Spleen (tissue), 11 donors: ENCODE results near the gene MBOAT7. TPM values are rescaled to one million over a fixed set of nuclear protein-coding genes. Genes with fewer than 3 reads are reported as not detected.

Experiments
- DNase-seq: peaks from one replicate; pipeline ENCODE4 v3.0.0-alpha.2; 2020
- H3K27ac ChIP-seq, 8 donors: fragments of 200-600 bp; sonication (generic) in 7 of 8; 1 replicate in 4 of 8; 2 replicates in 4 of 8; pipeline versions ENCODE4 v1.5.0 to v1.8.0; 2016 to 2021; ENCODE audit warnings: inconsistent platforms in 4 of 8, mild to moderate bottlenecking in 4 of 8, moderate library complexity in 1 of 8
- H3K27me3 ChIP-seq, 7 donors: fragments of 200-600 bp; sonication (generic) in 6 of 7; replicated peaks in 1 of 7; 1 replicate in 4 of 7; 2 replicates in 3 of 7; pipeline versions ENCODE4 v1.5.0 to v1.8.0; 2016 to 2021; ENCODE audit warnings: inconsistent platforms in 3 of 7, mild to moderate bottlenecking in 1 of 7
- H3K36me3 ChIP-seq, 6 donors: fragments of 200-600 bp; sonication (generic) in 5 of 6; 1 replicate in 4 of 6; 2 replicates in 2 of 6; pipeline versions ENCODE4 v1.5.0 to v1.8.0; 2016 to 2021; ENCODE audit warnings: inconsistent platforms in 2 of 6
- H3K4me1 ChIP-seq, 6 donors: fragments of 200-600 bp; sonication (generic) in 5 of 6; 1 replicate in 3 of 6; 2 replicates in 3 of 6; pipeline versions ENCODE4 v1.5.0 to v1.8.0; 2016 to 2021; ENCODE audit warnings: inconsistent platforms in 3 of 6
- H3K4me3 ChIP-seq, 8 donors: fragments of 200-600 bp; sonication (generic) in 7 of 8; 1 replicate in 4 of 8; 2 replicates in 4 of 8; pipeline versions ENCODE4 v1.5.0 to v1.8.0; 2016 to 2021; ENCODE audit warnings: inconsistent platforms in 4 of 8, mild to moderate bottlenecking in 4 of 8, moderate library complexity in 2 of 8
- H3K9me3 ChIP-seq, 8 donors: fragments of 200-600 bp; sonication (generic) in 7 of 8; 1 replicate in 4 of 8; 2 replicates in 4 of 8; pipeline versions ENCODE4 v1.5.0 to v1.8.0; 2016 to 2021; ENCODE audit warnings: inconsistent platforms in 4 of 8
- POLR2A ChIP-seq, 3 donors: fragments of 450-650 bp; IDR thresholded peaks; one replicate each; pipeline ENCODE4 v1.5.1; 2017; ENCODE audit warnings: antibody characterized with exemption in 3 of 3, mild to moderate bottlenecking in 1 of 3
- POLR2AphosphoS5 ChIP-seq, 3 donors: sonication (generic); formaldehyde crosslinking; IDR thresholded peaks; one replicate each; pipeline ENCODE4 v1.5.1; 2017; ENCODE audit warnings: antibody characterized with exemption in 3 of 3
- WGBS, 5 donors: extraction: QIAGEN DNeasy Blood & Tissue Kit in 3 of 5; methylation state at CpG; one replicate each; pipeline versions ENCODE4 v1.1.5 to v1.1.7; 2013 to 2018; 5-methylcytosine and 5-hydroxymethylcytosine counted together
- intact Hi-C: fragments of 100-400 bp; cut with DNase I; formaldehyde crosslinking; loops from one replicate; pipeline ENCODE4 v1.15.0; 2023; ENCODE audit warnings: low total_unique reads
- polyA plus RNA-seq, 3 donors: library from polyadenylated mRNA; stranded (reverse); fragments of 200-250 nt; gene quantifications; one replicate each; pipeline ENCODE4 v1.2.1, GENCODE V29; 2013
- total RNA-seq, 7 donors: library from RNA; depleted of rRNA in 3 of 7; stranded (reverse); fragments of >200 nt in 3 of 7; fragmentation: NEBNext Ultra II Directional in 4 of 7; extraction: Animal tissue kit (Norgen Biotek cat#: 25700) in 4 of 7; gene quantifications; one replicate each; pipeline versions ENCODE4 v1.1.0 to v1.2.1, GENCODE V29; 2016 to 2021
- TF ChIP-seq, protein P1 (sequence below), 11 experiments: fragments of 200-600 bp in 7 of 11; fragments of 450-650 bp in 4 of 11; sonication (generic) in 4 of 11; IDR thresholded peaks in 8 of 11; conservative IDR thresholded peaks in 3 of 11; 1 replicate in 7 of 11; 2 replicates in 4 of 11; pipeline versions ENCODE4 v1.4.0 to v1.8.0; 2016 to 2021; ENCODE audit warnings: antibody characterized with exemption in 11 of 11, inconsistent platforms in 4 of 11, mild to moderate bottlenecking in 1 of 11
- donor health status: healthy with polysubstance abuse.
- donor health status: DM: no; HTN: no; CAD: no; lungs with moderate emphysema.
- donor health status: DM: no; HTN: no; CAD: no.
- donor health status: Bipolar disorder and iron deficiency.
- donor health status: healthy.
- donor health status: DM: no; HTN: no; CAD: no.
- donor health status: DM: yes; HTN: yes; CAD: no.

The MBOAT7 gene
- total and polyA plus RNA-seq, 10 donors = 12.0 to 208 (median 82.9) TPM

DNA sequence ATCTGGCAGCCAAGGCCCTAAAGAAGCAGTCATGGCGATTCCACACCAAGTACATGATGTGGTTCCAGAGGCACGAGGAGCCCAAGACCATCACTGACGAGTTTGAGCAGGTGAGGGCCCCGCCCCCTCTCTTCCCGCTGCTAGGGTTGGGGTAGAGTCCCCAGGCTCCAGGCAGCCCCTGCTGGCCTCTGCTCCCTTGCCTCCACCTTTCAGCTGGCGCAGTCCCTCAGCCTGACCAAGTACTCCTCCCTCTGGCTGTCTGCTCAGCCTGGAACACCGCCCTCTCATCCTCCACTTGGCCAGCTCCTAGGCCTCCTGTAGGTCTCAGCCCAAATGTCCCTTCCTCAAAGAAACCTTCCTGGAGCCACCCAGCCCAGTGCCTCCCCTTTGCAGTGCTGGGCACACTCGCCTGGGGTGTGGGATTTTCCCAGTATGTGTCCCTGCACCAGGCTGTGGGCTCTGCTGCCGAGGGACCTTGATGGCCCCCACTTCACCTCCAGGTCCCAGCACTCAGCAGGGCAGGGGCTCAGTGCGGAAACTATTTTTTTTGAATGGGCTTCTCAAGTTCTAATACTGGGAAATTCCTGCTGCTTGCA is 35.6 kb downstream of the MBOAT7 start:
- peaks cover 6 to 69% (median 37%) of the 10 kb centered on the region in 6 donors for H3K4me1 ChIP-seq
- no peak for DNase-seq
- H3K4me3 ChIP-seq = no peak overlapping the region
- H3K36me3 ChIP-seq = peaks cover 2 to 96% (median 94%) of the 10 kb centered on the region in 6 donors
- H3K27ac ChIP-seq = peak overlapping the region in 3 of 8 donors; percentile 10 to 50 (median 27)
- H3K9me3 ChIP-seq = no peaks in the 10 kb centered on the region
- peak; percentile 45 to 60 (median 58) for TF ChIP-seq POLR2AphosphoS5 (IDR thresholded peaks at IDR 0.05)
- no peak for TF ChIP-seq POLR2A (IDR thresholded peaks at IDR 0.05)
- TF ChIP-seq, protein P1, sequence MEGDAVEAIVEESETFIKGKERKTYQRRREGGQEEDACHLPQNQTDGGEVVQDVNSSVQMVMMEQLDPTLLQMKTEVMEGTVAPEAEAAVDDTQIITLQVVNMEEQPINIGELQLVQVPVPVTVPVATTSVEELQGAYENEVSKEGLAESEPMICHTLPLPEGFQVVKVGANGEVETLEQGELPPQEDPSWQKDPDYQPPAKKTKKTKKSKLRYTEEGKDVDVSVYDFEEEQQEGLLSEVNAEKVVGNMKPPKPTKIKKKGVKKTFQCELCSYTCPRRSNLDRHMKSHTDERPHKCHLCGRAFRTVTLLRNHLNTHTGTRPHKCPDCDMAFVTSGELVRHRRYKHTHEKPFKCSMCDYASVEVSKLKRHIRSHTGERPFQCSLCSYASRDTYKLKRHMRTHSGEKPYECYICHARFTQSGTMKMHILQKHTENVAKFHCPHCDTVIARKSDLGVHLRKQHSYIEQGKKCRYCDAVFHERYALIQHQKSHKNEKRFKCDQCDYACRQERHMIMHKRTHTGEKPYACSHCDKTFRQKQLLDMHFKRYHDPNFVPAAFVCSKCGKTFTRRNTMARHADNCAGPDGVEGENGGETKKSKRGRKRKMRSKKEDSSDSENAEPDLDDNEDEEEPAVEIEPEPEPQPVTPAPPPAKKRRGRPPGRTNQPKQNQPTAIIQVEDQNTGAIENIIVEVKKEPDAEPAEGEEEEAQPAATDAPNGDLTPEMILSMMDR (IDR thresholded peaks at IDR 0.05 in 8 of 11, conservative IDR thresholded peaks at IDR 0.05 in 3 of 11) = no peak
- intact Hi-C loops = no loop called here
- H3K27me3 ChIP-seq = no peaks in the 10 kb centered on the region
- WGBS, 5 donors = 86 to 93% (median 91%) methylated on average over 7 to 10 of the region's 10 CpGs

DNA sequence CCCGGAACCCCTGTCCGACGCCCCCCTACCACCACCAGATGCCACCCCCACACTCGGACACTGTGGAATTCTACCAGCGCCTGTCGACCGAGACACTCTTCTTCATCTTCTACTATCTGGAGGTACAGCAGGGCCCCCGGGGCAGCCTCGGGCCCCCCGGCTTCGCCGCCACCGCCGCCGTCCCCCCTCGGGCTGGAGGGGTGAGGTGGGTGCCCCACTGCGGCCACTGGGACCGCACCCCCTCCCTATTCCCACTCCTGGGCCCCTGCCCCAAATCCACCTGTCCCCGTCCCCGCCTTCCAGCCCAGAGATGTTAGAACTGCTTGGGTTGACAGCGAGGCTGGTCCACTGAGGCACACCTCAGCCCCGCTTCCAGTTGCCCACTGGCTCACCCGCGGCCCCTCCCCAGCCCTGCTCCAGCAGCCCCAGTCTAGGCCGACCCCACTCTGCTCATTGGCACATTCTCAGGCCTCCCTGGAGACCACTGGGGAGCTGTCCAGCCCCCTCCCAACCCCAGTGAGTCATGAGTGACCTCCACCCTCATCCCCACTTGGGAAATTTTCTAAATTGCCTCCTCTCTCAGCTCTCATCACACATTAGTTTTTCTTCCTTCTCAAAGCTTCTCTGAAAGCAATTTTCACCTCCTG is 36.4 kb downstream of the MBOAT7 start:
- WGBS, 5 donors = 93 to 95% (median 94%) methylated on average over 22 to 25 of the region's 25 CpGs
- H3K27me3 ChIP-seq = no peaks in the 10 kb centered on the region
- peak in 2 of 3 donors; percentile 3 to 55 for TF ChIP-seq POLR2AphosphoS5 (IDR thresholded peaks at IDR 0.05)
- TF ChIP-seq, protein P1 (IDR thresholded peaks at IDR 0.05 in 8 of 11, conservative IDR thresholded peaks at IDR 0.05 in 3 of 11) = no peak
- H3K36me3 ChIP-seq = peaks cover 2 to 100% (median 100%) of the 10 kb centered on the region in 6 donors
- H3K9me3 ChIP-seq = no peaks in the 10 kb centered on the region
- H3K4me1 ChIP-seq = peaks cover 0 to 69% (median 28%) of the 10 kb centered on the region in 6 donors
- peak overlapping the region in 2 of 8 donors; percentile 10 to 27 for H3K27ac ChIP-seq
- H3K4me3 ChIP-seq = no peak overlapping the region
- intact Hi-C loops = no loop called here
- DNase-seq = no peak

GRCh38 chr19:54152267-54152666 is 37.1 kb downstream of the MBOAT7 start:
- peak; percentile 54 to 79 (median 58) for TF ChIP-seq POLR2AphosphoS5 (IDR thresholded peaks at IDR 0.05)
- TF ChIP-seq, protein P1 (IDR thresholded peaks at IDR 0.05 in 8 of 11, conservative IDR thresholded peaks at IDR 0.05 in 3 of 11) = no peak
- no peak for TF ChIP-seq POLR2A (IDR thresholded peaks at IDR 0.05)
- no peak overlapping the region for H3K27ac ChIP-seq
- DNase-seq = no peak
- no peaks in the 10 kb centered on the region for H3K27me3 ChIP-seq
- H3K9me3 ChIP-seq = no peaks in the 10 kb centered on the region
- no peak overlapping the region for H3K4me3 ChIP-seq
- H3K4me1 ChIP-seq = peaks cover 0 to 69% (median 23%) of the 10 kb centered on the region in 6 donors
- peaks cover 2 to 100% (median 100%) of the 10 kb centered on the region in 6 donors for H3K36me3 ChIP-seq
- intact Hi-C loops = no loop called here
- 93 to 97% (median 94%) methylated on average over 6 to 12 of the region's 12 CpGs for WGBS, 5 donors

GRCh38 chr19:54151362-54152035 is 37.9 kb downstream of the MBOAT7 start:
- intact Hi-C loops = no loop called here
- Histone ChIP-seq H3K36me3 (peaks cover 2 to 100% (median 100%) of the 10 kb centered on the region in 6 donors), H3K4me1 (peaks cover 0 to 68% (median 26%) of the 10 kb centered on the region in 6 donors), H3K9me3 (no peaks in the 10 kb centered on the region), H3K27ac (no peak overlapping the region), H3K27me3 (no peaks in the 10 kb centered on the region), H3K4me3 (no peak overlapping the region)
- 87 to 95% (median 89%) methylated on average over 19 to 23 of the region's 23 CpGs for WGBS, 5 donors
- TF ChIP-seq POLR2A (IDR thresholded peaks at IDR 0.05) (no peak), POLR2AphosphoS5 (IDR thresholded peaks at IDR 0.05) (peak; percentile 30 to 42 (median 38))
- DNase-seq = no peak
